C4-2B (cell line): ENCODE data around the gene RCAN3.

ENCODE experiments used
- H3K27ac ChIP-seq: fragments of 450-650 bp; 2 replicates; pipeline ENCODE4 v1.5.1; 2017
- ZFX ChIP-seq: fragments of 450-650 bp; IDR thresholded peaks from 2 replicates; pipeline ENCODE4 v1.6.1; 2017
- TF ChIP-seq, protein P1 (sequence below): fragments of 450-650 bp; conservative IDR thresholded peaks from 2 replicates; pipeline ENCODE4 v1.5.1; 2017; ENCODE audit warnings: mild to moderate bottlenecking

RCAN3 gene

DNA sequence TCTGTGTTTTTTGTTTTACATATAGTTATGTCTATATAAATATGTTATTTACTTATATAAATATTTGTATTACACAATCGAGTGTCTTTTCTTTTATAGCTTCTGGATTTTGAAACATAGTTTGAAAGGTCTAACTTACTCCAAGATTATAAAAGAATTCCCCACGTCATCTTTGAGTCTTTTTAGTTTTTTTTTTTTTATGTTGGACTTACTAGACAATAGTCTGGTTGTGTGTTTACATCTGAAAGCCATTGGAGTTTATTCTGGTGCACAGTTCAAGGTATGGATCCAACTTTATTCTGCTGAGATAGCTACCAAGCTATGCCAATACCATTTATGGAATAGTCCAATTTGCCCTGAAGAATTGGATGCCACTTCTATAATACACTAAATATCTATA, 26.1 kb upstream of the RCAN3 start:
- H3K27ac ChIP-seq, result no peak overlapping the region
- no peak for TF ChIP-seq ZFX
- TF ChIP-seq, protein P1, sequence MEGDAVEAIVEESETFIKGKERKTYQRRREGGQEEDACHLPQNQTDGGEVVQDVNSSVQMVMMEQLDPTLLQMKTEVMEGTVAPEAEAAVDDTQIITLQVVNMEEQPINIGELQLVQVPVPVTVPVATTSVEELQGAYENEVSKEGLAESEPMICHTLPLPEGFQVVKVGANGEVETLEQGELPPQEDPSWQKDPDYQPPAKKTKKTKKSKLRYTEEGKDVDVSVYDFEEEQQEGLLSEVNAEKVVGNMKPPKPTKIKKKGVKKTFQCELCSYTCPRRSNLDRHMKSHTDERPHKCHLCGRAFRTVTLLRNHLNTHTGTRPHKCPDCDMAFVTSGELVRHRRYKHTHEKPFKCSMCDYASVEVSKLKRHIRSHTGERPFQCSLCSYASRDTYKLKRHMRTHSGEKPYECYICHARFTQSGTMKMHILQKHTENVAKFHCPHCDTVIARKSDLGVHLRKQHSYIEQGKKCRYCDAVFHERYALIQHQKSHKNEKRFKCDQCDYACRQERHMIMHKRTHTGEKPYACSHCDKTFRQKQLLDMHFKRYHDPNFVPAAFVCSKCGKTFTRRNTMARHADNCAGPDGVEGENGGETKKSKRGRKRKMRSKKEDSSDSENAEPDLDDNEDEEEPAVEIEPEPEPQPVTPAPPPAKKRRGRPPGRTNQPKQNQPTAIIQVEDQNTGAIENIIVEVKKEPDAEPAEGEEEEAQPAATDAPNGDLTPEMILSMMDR, result no peak

DNA sequence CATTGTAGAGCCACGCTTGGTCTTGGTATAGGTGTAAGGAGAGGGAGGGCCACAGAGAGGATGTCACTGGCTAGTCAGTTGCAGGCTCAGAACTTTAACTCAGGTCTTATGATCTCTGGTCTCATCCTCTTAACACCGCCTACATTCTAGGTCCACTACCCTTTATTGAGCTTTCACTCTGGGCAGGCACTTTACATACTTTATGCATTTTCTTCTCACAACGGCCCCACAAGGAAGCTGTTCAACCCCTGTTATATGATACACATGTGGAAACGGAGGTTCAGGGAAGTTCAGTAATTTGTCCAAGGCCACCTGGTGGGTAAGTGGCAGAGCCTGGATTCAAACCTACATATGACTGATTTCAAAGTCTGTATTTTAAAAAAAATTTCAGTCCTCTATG, 25.3 kb upstream of the RCAN3 start:
- no peak overlapping the region for H3K27ac ChIP-seq
- TF ChIP-seq, protein P1, result no peak
- no peak for TF ChIP-seq ZFX

DNA sequence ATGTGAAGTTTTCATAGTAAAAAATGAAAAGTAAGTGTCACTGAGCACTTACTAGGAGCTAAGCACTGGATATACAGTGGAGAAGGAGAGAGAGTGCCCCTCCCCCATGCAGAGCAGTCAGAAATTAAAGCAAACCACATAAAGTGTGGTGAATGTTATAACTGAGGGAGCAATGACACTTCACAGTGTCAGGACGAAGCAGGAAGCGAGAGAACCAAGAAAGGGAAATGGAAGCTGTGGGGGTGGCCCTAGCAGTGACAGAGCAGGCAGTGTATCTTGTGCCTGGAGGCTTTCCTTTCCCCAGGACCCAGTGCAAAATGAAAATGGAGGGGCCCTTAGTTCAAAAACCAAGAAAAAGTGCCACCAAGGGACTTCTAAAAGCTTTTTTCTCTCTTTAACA, 21.5 kb upstream of the RCAN3 start:
- no peak overlapping the region for H3K27ac ChIP-seq
- no peak for TF ChIP-seq ZFX
- TF ChIP-seq, protein P1, result no peak

DNA sequence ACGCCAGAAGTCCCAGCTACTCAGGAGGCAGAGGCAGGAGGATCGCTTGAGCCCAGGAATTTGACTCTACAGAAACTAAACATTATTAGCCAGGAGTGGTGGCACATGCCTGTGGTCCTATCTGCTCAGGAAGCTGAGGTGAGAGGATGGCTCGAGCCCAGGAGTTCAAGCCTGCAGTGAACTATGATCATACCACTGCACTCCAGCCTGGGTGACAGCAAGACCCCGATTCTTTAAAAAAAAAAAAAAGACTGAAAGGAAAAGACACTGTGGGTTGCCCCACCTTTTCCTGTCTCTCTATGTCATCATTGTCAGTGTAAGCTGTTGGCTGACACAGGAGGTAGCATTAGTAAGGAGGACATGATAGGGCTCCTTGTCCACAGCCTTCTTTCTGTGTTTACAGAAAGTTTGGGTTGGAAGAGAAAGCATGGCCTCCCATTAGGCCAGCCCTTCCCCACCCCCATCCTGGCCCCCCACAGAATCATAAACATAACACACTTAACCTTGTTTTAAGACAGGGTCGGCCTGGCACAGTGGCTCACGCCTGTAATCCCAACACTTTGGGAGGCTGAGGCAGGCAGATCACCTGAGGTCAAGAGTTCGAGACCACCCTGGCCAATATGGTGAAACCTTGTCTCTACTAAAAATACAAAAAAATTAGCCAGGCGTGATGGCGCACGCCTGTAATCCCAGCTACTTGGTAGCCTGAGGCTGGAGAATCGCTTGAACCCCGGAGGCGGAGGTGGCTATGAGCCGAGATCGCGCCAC, 20.6 kb upstream of the RCAN3 start:
- no peak overlapping the region for H3K27ac ChIP-seq

DNA sequence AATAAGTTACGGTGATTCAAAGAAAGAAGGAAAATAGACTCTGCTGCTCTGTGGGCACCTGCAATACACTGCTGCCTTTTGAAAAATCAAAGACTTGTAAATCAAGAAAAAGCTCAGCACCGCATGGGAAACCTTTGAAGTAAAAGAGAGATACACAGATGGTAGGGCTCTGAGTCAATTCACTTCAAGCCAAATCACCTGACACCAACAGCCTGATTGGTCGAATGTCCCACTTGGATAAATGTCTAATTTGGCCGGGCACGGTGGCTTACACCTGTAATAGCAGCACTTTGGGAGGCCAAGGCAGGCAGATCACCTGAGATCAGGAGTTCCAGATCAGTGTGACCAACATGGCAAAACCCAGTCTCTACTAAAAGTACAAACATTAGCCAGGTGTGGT, 19.2 kb upstream of the RCAN3 start:
- TF ChIP-seq, protein P1, result no peak
- TF ChIP-seq ZFX, result no peak
- no peak overlapping the region for H3K27ac ChIP-seq

More for the DNA sequence above, 20.6 kb upstream of the RCAN3 start:
- TF ChIP-seq ZFX, result no peak
- TF ChIP-seq, protein P1, result no peak

DNA sequence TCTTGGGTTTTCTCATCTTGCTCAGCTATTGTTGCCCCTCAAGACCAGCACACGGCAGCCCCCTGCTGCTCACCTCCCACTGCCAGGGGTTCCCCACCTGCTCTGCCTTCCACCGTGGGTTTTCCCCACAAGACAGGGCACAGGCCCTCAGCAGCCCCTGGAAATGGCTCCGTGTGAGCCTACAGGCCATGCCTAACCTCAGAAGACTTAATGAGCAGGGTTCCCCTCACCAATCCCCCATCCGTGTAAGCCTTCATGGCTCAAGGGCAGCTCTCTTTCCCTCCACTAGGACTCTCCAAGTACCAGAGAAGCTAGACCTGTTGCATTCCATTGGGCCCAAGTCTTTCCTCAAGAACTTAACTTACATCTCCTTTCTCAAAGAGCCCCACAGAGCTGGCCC, 18.4 kb upstream of the RCAN3 start:
- no peak for TF ChIP-seq ZFX
- TF ChIP-seq, protein P1, result no peak
- H3K27ac ChIP-seq, result no peak overlapping the region

DNA sequence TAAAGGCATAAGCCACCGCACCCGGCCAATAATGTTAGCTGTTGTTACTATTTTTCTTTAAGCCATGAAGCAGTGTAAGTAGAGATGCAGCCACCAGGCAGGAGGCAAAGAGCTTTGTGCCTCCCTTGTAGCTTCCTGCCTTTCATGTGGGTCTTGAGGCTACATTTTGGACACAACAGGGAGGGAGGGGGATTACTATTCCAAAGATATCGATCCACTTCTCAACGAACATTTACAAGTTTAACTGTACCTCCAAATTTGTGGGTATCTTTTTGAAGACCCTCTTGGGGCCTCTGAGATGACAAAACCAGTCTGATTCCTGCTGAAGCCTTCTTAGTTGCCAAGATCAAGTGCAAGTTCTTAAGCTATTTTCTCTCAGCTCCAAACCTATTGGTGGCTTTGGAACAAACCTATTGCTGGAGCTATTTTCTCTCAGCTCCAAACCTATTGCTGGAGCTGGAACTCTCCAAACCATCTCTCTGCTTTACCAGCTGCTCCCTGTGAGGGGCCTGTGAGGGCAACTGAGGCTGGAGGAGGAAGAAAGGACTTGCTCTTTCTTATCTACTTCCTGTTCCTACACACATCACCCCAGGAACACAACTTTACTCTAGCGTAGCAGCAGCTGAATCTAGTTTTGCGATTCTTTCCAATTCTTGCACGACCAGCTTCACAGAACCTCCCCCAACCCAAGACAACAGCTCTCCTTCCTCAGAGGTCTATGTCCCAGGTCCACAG, 16.1 kb upstream of the RCAN3 start:
- no peak overlapping the region for H3K27ac ChIP-seq
- TF ChIP-seq, protein P1, result no peak
- TF ChIP-seq ZFX, result no peak
